H1 (cell line): ENCODE results near the gene TARS2. TPM values are rescaled to one million over a fixed set of nuclear protein-coding genes. Genes with fewer than 3 reads are reported as not detected.

Source experiments
- BRCA1 ChIP-seq: IDR thresholded peaks from 2 replicates; pipeline ENCODE4 v1.6.1; 2012; ENCODE audit warnings: low read depth, low read length, improper control_type of control experiment
- CBX8 ChIP-seq: fragments of 300-800, 300-1000 bp; sonication (generic); IDR thresholded peaks from 2 replicates; pipeline ENCODE4 v1.7.1; 2016; ENCODE audit warnings: low read depth, low read length, borderline replicate concordance
- CEBPB ChIP-seq: IDR thresholded peaks from 2 replicates; pipeline ENCODE4 v1.6.1; 2012; ENCODE audit warnings: low read depth, low read length
- GABPA ChIP-seq: IDR thresholded peaks from 2 replicates; pipeline ENCODE4 v1.6.1; 2011; ENCODE audit warnings: mild to moderate bottlenecking, low read length, moderate library complexity, borderline replicate concordance; ENCODE audit not compliant: insufficient read depth
- HDAC6 ChIP-seq: IDR thresholded peaks from one replicate; pipeline ENCODE4 v1.7.1; 2012; ENCODE audit warnings: low read depth, mild to moderate bottlenecking, inconsistent platforms, low read length, moderate library complexity
- SIRT6 ChIP-seq: IDR thresholded peaks from one replicate; pipeline ENCODE4 v1.7.1; 2012; ENCODE audit warnings: low read length, inconsistent platforms
- polyA plus RNA-seq, 7 experiments: library from polyadenylated mRNA; depleted of rRNA in 3 of 7; stranded (reverse) in 5 of 7; unstranded in 2 of 7; fragments of >200 nt in 5 of 7; fragments of 200-250 nt in 2 of 7; gene quantifications; 1 replicate in 5 of 7; 2 replicates in 1 of 7; 4 replicates in 1 of 7; pipeline versions ENCODE4 v1.2.1 to v1.2.3, GENCODE V29; 2011 to 2013; ENCODE audit warnings: missing spikeins in 2 of 7, mixed read lengths in 2 of 7
- total RNA-seq: library from RNA; stranded (reverse); fragmentation: NEBNext Ultra II Directional; extraction: Animal tissue kit (Norgen Biotek cat#: 25700); gene quantifications from 2 replicates; pipeline ENCODE4 v1.2.1, GENCODE V29; 2021
- TF ChIP-seq, protein P1 (sequence below): IDR thresholded peaks from 2 replicates; pipeline ENCODE4 v1.6.1; 2012; ENCODE audit warnings: inconsistent platforms

Gene TARS2
- total and polyA plus RNA-seq, 2 of the 8 experiments (the other 6 are each of a cell fraction or from before 2014, with no cell fraction given), result 38.9 to 39.1 TPM

DNA sequence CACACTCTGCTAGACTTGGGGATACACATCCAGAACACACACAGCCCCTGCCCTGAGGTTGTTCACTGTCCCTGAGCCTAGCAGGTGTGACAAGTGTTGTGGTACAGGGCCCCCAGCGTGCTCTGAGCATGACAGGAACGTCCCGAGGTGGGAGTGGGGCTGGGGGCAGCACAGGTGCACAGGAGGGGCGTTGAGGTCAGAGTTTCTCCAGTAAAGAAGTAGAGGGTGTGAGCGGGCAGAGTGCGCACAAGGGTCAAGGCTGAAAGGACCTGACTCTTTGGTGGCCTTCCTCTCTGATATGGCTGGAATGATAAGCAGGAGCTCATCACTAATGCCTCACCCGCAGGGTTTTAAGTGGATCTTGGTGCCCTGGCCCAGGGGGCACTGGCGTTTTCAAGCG is 27.0 kb downstream of the TARS2 start (continued):
- no peak for TF ChIP-seq CBX8
- no peak for TF ChIP-seq HDAC6
- TF ChIP-seq BRCA1, result no peak
- TF ChIP-seq GABPA, result no peak
- TF ChIP-seq, protein P1, sequence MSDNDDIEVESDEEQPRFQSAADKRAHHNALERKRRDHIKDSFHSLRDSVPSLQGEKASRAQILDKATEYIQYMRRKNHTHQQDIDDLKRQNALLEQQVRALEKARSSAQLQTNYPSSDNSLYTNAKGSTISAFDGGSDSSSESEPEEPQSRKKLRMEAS, result no peak
- no peak for TF ChIP-seq CEBPB
- no peak for TF ChIP-seq SIRT6
